Smooth muscle cell of the pulmonary artery (primary cell): ENCODE data around the gene PDE11A. TPM values are rescaled to one million over a fixed set of nuclear protein-coding genes. Genes with fewer than 3 reads are reported as not detected.

Experiments used
- total RNA-seq: library from RNA; depleted of rRNA; stranded (reverse); fragments of >200 nt; gene quantifications from 2 replicates; pipeline ENCODE4 v1.2.3, GENCODE V29; 2014

PDE11A gene
- total RNA-seq, result 0.20 and 0.50 TPM in 2 replicates

GRCh38 chr2:178072383-178073301, at the start of gene PDE11A:
Gene PDE11A (minus strand): TSS chr2:178072777. CDS start chr2:178072437, 340 bp downstream.

GRCh38 chr2:178112202-178113152, 39.9 kb upstream of the PDE11A start, which contains the start of gene RBM45:
Gene RBM45 (plus strand): TSS chr2:178112437. CDS start chr2:178112547, 110 bp downstream.

Other genes with a start within 250 kb of the PDE11A start
- 16.4 and 18.7 TPM in 2 replicates for gene RBM45, start 39.7 kb upstream of the PDE11A start, total RNA-seq
- gene OSBPL6, start 121.7 kb upstream of the PDE11A start, total RNA-seq, result 2.0 and 4.6 TPM in 2 replicates